Epithelial cell of proximal tubule (primary cell): Measurements from ENCODE around the gene FMO2. TPM values are rescaled to one million over a fixed set of nuclear protein-coding genes. Genes with fewer than 3 reads are reported as not detected.

Source experiments
- DNase-seq: peaks from one replicate; pipeline ENCODE4 v3.0.0-alpha.2; 2011; ENCODE audit warnings: low read depth
- H3K4me3 ChIP-seq: 2 replicates; pipeline ENCODE4 v1.5.1; 2011; ENCODE audit warnings: low read depth, mild to moderate bottlenecking, low read length
- total RNA-seq: library from RNA; depleted of rRNA; stranded (reverse); fragments of >200 nt; gene quantifications from 2 replicates; pipeline ENCODE4 v1.2.3, GENCODE V29; 2015
- TF ChIP-seq, protein P1 (sequence below): conservative IDR thresholded peaks from 2 replicates; pipeline ENCODE4 v1.5.1; 2012; ENCODE audit warnings: low read depth, mild to moderate bottlenecking, low read length

The FMO2 gene, protein sequence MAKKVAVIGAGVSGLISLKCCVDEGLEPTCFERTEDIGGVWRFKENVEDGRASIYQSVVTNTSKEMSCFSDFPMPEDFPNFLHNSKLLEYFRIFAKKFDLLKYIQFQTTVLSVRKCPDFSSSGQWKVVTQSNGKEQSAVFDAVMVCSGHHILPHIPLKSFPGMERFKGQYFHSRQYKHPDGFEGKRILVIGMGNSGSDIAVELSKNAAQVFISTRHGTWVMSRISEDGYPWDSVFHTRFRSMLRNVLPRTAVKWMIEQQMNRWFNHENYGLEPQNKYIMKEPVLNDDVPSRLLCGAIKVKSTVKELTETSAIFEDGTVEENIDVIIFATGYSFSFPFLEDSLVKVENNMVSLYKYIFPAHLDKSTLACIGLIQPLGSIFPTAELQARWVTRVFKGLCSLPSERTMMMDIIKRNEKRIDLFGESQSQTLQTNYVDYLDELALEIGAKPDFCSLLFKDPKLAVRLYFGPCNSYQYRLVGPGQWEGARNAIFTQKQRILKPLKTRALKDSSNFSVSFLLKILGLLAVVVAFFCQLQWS
- total RNA-seq: not detected in 2 replicates

DNA sequence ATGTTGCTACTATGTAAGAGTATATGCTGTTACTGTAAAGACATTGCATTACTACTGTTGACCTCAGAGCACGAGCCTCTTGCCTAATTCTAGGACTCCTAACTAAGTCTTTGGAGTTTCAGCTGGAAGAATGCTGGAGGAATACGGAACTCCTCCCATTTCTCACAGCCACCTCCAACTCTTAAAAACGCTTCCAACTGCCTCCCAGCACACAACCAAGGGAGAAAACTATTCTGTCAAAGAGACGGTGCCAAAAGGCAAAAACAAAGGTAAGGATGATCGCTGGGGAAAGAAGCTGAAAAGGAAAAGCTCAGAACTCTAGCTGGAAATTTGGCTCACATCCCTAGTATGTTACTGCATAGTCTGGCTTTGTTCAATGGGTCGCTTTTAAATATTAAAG, at the start of gene FMO2:
FMO2 (plus strand) TSS at position 210 of the 400 bp plus-strand sequence. CDS start 414 bp downstream, outside the sequence.
- H3K4me3 ChIP-seq: no peak within 1 kb of the TSS
- TF ChIP-seq, protein P1, sequence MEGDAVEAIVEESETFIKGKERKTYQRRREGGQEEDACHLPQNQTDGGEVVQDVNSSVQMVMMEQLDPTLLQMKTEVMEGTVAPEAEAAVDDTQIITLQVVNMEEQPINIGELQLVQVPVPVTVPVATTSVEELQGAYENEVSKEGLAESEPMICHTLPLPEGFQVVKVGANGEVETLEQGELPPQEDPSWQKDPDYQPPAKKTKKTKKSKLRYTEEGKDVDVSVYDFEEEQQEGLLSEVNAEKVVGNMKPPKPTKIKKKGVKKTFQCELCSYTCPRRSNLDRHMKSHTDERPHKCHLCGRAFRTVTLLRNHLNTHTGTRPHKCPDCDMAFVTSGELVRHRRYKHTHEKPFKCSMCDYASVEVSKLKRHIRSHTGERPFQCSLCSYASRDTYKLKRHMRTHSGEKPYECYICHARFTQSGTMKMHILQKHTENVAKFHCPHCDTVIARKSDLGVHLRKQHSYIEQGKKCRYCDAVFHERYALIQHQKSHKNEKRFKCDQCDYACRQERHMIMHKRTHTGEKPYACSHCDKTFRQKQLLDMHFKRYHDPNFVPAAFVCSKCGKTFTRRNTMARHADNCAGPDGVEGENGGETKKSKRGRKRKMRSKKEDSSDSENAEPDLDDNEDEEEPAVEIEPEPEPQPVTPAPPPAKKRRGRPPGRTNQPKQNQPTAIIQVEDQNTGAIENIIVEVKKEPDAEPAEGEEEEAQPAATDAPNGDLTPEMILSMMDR: no peak
- DNase-seq: no peak

- TF ChIP-seq, protein P1: no peak
- DNase-seq: no peak
- no peak overlapping the region for H3K4me3 ChIP-seq
Measured at GRCh38 chr1:171137580-171137979, 47.5 kb upstream of the FMO2 start.

DNA sequence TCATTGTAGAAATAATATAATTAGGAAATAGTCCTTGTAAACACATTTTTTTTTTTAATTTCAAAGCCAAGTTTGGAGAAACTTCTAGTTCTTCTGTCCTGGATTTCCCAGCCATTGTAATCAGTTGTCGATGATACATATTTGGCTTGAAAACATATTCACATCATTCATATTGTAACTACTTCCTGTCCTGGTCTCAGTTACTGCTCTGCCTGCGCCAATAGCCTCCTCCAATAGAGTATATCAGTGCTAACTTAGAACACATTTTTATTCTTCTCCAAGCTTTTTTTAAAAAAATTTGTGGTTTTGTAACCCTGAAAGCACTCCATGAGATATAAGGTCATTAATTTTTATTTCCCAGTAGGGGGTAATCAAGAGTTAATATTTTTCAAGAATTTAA, 46.1 kb upstream of the FMO2 start:
- TF ChIP-seq, protein P1: no peak
- no peak for DNase-seq
- no peak overlapping the region for H3K4me3 ChIP-seq

- DNase-seq: no peak
- no peak overlapping the region for H3K4me3 ChIP-seq
- TF ChIP-seq, protein P1: no peak
Measured at GRCh38 chr1:171139890-171140289, 45.2 kb upstream of the FMO2 start.

- TF ChIP-seq, protein P1: no peak
Measured at GRCh38 chr1:171140401-171140800, 44.7 kb upstream of the FMO2 start.

GRCh38 chr1:171140956-171141687, 44.0 kb upstream of the FMO2 start:
- no peak for DNase-seq
- H3K4me3 ChIP-seq: no peak overlapping the region
- TF ChIP-seq, protein P1: no peak

More at GRCh38 chr1:171140401-171140800, 44.7 kb upstream of the FMO2 start:
- no peak overlapping the region for H3K4me3 ChIP-seq
- DNase-seq: no peak
